Measurements from ENCODE around the gene LPP.

- no peak for TF ChIP-seq CTCF (IDR thresholded peaks at IDR 0.05)
- TF ChIP-seq EP300 (IDR thresholded peaks at IDR 0.05), result no peak
Observed at GRCh38 chr3:188826574-188826973, 672.6 kb downstream of the LPP start.

All from ovary (tissue), 3 donors.